ENCODE data around the gene BSPRY. TPM values are rescaled to one million over a fixed set of nuclear protein-coding genes. Genes with fewer than 3 reads are reported as not detected.

The BSPRY gene
- total and polyA plus RNA-seq, 2 of the 13 experiments (the other 11 are each of a cell fraction or from before 2014, with no cell fraction given), result 0.09 to 0.26 TPM

DNA sequence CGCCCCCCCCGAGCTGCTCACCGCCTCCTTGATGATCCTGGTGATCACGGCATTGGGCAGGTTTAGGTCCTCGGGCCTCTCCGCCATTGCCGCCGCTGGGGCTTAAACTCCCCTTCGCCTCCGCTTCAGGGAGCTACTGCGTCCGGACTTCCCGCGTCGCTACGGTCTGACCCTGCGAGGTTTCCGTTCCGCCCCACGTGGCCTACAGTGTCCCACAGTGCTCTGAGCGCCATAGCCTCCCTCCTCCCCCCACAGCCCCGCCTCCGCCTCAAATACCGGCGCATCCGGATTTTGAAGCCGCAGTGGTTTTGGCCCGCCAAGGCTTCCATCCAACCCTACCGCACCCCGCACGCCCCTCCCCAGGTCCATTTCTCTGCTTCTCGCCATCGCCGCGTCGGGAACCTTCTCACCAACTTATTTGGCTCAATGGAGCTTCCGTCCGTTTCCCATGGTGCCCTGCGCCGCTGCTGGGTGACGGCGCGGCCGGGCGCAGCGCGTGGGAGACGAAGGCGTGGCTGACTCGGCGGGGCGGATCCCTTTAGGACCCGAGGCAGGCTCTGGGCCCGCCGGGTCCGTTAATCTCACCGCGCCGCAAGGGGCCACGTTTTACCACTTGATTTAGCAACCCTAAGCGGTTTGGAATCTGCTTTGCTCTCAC, 61.0 kb downstream of the BSPRY start, which contains the start of the genes C9orf43 and POLE3 (continued):
- TF ChIP-seq ZNF446 (CRISPR knock-in tag; IDR thresholded peaks at IDR 0.05) (no peak), PAWR (CRISPR knock-in tag; IDR thresholded peaks at IDR 0.05; ENCODE audit: borderline replicate concordance) (no peak; the same call in 1 of the 2 replicates), ZKSCAN1 (IDR thresholded peaks at IDR 0.05; ENCODE audit: low read length) (no peak), KMT2A (CRISPR knock-in tag; IDR thresholded peaks at IDR 0.05) (peak; percentile 89), ZNF17 (CRISPR knock-in tag; IDR thresholded peaks at IDR 0.05) (no peak), ZNF598 (CRISPR knock-in tag; IDR thresholded peaks at IDR 0.05; ENCODE audit: borderline replicate concordance) (peak; percentile 93), RAD21 (CRISPR knock-in tag; IDR thresholded peaks at IDR 0.05) (0 out of 2 replicates have a peak, but pooled peaks have one; percentile 13), ZNF224 (CRISPR knock-in tag; IDR thresholded peaks at IDR 0.05) (peak; percentile 24; the same call in 1 of the 2 replicates), NCOA2 (CRISPR knock-in tag; IDR thresholded peaks at IDR 0.05) (peak; percentile 62), RBFOX2 (IDR thresholded peaks at IDR 0.05; ENCODE audit: low read depth, low read length) (peak; percentile 93), ZKSCAN8 (CRISPR knock-in tag; IDR thresholded peaks at IDR 0.05; ENCODE audit: borderline replicate concordance) (0 out of 2 replicates have a peak, but pooled peaks have one; percentile 19), ZNF501 (CRISPR knock-in tag; IDR thresholded peaks at IDR 0.05) (peak; percentile 93), ZNF790 (CRISPR knock-in tag; IDR thresholded peaks at IDR 0.05; ENCODE audit: borderline replicate concordance) (0 out of 2 replicates have a peak, but pooled peaks have one; percentile 49), MTF2 (CRISPR knock-in tag; IDR thresholded peaks at IDR 0.05; ENCODE audit: borderline replicate concordance) (peak; percentile 70; the same call in 1 of the 2 replicates), ZSCAN22 (CRISPR knock-in tag; IDR thresholded peaks at IDR 0.05) (no peak), HNF4A (CRISPR knock-in tag; IDR thresholded peaks at IDR 0.05) (peak; percentile 26; the same call in 1 of the 2 replicates), MEIS2 (CRISPR knock-in tag; IDR thresholded peaks at IDR 0.05) (peak; percentile 73)
- TF ChIP-seq, protein P1, sequence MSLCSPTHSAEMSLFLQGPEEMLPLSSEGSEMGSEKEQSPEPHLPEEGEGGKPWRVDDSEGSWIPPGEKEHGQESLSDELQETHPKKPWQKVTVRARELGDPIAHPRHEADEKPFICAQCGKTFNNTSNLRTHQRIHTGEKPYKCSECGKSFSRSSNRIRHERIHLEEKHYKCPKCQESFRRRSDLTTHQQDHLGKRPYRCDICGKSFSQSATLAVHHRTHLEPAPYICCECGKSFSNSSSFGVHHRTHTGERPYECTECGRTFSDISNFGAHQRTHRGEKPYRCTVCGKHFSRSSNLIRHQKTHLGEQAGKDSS (CRISPR knock-in tag; IDR thresholded peaks at IDR 0.05; ENCODE audit: borderline replicate concordance, low read depth), result peak; percentile 70; the same call in 1 of the 2 replicates
- TF ChIP-seq, protein P2, sequence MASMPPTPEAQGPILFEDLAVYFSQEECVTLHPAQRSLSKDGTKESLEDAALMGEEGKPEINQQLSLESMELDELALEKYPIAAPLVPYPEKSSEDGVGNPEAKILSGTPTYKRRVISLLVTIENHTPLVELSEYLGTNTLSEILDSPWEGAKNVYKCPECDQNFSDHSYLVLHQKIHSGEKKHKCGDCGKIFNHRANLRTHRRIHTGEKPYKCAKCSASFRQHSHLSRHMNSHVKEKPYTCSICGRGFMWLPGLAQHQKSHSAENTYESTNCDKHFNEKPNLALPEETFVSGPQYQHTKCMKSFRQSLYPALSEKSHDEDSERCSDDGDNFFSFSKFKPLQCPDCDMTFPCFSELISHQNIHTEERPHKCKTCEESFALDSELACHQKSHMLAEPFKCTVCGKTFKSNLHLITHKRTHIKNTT (CRISPR knock-in tag; IDR thresholded peaks at IDR 0.05), result no peak
- TF ChIP-seq, protein P3, sequence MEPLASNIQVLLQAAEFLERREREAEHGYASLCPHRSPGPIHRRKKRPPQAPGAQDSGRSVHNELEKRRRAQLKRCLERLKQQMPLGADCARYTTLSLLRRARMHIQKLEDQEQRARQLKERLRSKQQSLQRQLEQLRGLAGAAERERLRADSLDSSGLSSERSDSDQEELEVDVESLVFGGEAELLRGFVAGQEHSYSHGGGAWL (CRISPR knock-in tag; IDR thresholded peaks at IDR 0.05), result peak; percentile 85
- TF ChIP-seq, protein P4, sequence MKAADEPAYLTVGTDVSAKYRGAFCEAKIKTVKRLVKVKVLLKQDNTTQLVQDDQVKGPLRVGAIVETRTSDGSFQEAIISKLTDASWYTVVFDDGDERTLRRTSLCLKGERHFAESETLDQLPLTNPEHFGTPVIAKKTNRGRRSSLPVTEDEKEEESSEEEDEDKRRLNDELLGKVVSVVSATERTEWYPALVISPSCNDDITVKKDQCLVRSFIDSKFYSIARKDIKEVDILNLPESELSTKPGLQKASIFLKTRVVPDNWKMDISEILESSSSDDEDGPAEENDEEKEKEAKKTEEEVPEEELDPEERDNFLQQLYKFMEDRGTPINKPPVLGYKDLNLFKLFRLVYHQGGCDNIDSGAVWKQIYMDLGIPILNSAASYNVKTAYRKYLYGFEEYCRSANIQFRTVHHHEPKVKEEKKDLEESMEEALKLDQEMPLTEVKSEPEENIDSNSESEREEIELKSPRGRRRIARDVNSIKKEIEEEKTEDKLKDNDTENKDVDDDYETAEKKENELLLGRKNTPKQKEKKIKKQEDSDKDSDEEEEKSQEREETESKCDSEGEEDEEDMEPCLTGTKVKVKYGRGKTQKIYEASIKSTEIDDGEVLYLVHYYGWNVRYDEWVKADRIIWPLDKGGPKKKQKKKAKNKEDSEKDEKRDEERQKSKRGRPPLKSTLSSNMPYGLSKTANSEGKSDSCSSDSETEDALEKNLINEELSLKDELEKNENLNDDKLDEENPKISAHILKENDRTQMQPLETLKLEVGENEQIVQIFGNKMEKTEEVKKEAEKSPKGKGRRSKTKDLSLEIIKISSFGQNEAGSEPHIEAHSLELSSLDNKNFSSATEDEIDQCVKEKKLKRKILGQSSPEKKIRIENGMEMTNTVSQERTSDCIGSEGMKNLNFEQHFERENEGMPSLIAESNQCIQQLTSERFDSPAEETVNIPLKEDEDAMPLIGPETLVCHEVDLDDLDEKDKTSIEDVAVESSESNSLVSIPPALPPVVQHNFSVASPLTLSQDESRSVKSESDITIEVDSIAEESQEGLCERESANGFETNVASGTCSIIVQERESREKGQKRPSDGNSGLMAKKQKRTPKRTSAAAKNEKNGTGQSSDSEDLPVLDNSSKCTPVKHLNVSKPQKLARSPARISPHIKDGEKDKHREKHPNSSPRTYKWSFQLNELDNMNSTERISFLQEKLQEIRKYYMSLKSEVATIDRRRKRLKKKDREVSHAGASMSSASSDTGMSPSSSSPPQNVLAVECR (CRISPR knock-in tag; IDR thresholded peaks at IDR 0.05; ENCODE audit: borderline replicate concordance), result peak; percentile 96
- TF ChIP-seq, protein P5, sequence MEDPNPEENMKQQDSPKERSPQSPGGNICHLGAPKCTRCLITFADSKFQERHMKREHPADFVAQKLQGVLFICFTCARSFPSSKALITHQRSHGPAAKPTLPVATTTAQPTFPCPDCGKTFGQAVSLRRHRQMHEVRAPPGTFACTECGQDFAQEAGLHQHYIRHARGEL (CRISPR knock-in tag; IDR thresholded peaks at IDR 0.05), result no peak
- TF ChIP-seq, protein P6, sequence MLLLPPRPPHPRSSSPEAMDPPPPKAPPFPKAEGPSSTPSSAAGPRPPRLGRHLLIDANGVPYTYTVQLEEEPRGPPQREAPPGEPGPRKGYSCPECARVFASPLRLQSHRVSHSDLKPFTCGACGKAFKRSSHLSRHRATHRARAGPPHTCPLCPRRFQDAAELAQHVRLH (CRISPR knock-in tag; IDR thresholded peaks at IDR 0.05; ENCODE audit: borderline replicate concordance, low read depth), result peak; percentile 94; the same call in 1 of the 2 replicates
